NAMALWA (cell line): ENCODE results near the gene SULT1C4.

ENCODE experiments used
- DNase-seq: peaks from one replicate; pipeline ENCODE4 v3.0.0-alpha.2; 2015; ENCODE audit warnings: low spot score

Gene SULT1C4

DNA sequence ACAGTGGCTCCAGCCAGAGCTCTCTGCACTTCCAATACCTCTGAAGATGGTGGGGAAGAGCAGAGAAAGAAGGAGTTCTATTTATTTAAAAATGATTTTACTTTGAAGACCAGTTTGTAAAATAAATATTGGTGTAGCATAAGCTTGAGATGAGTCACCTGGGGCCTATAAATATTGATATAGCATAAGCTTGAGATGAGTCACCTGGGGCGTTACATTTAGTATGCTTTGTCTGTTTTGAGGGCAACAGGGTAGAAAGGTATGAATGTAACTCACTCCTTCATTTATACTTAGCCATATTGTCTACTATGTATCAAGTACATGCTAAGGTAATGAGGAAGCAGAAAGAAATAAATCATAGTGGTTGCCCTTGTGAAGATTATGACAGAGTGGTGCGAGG lies 7.7 kb upstream of the SULT1C4 start:
- no peak for DNase-seq

DNA sequence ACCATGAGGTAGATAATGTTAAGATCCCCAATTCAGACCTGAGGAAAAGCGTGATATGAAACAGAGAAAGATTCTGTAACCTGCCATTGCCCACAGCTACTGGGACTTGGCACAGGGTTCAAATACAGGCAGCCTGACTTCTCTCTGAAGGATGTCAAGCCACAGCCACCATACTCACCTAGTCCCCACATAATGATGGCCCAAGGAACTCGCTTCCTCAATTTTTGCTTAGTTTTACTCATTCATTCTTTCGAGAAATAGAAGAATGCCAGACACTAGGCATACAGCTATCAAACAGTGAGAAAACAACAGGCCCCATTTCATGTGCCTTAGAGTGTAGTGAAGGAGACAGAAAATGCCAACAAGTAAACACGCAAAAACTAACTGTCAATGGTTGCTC lies 980 bp upstream of the SULT1C4 start:
- DNase-seq, result no peak

DNA sequence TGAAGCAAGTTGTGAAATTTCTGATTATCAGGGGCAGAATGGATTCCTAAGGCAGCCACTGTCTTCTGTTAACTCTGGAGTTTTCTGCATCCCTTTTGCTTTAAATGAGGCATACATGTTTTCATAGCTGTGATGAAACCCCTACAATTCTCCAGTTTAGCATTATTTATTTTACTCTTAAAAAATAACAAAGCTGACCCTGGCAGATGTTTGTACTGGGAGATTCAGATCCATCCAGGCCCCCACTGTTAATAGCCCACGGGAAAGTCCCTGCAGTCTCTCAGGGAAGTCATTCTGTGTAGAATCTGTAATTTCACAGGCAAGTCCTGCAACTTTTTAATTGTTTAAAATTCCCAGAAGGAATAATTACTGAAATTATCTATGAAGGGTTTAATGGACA lies 353 bp upstream of the SULT1C4 start:
- no peak for DNase-seq

DNA sequence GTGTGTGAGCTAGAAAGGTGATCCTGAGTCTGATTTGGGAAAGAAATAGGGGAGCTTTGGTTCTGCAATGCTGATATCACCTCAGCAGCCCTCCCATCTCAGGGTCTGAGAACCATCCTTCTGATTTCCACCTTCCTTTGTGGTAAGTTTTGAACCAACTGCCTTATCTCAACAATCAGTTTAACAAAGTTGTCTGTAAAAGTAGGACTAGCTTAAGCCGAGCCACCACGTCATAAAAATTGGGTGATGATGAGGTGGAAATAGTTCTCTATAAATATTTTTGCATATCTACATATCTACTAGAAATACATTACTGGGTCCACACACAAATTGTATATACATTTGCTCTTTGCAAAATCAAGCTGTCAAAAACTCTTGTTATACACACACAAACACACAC lies 1.1 kb downstream of the SULT1C4 start:
- no peak for DNase-seq

DNA sequence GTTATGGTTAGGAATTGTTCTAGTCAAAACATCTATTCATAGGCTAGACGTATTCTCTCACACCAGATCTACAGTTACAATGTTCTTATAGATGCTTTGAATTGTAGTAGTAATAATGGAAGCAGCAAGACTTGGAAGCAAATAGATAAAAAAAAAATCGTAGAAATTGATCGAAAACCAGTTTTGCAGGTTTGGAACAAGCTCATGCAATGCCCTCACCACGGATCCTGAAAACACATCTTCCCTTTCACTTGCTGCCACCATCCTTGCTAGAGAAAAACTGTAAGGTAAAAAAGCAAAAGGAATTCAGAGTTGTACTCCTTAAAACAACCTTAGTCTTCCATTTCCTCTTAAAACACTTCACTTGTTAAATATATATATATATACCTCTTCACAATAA lies 4.4 kb downstream of the SULT1C4 start:
- DNase-seq, result no peak

DNA sequence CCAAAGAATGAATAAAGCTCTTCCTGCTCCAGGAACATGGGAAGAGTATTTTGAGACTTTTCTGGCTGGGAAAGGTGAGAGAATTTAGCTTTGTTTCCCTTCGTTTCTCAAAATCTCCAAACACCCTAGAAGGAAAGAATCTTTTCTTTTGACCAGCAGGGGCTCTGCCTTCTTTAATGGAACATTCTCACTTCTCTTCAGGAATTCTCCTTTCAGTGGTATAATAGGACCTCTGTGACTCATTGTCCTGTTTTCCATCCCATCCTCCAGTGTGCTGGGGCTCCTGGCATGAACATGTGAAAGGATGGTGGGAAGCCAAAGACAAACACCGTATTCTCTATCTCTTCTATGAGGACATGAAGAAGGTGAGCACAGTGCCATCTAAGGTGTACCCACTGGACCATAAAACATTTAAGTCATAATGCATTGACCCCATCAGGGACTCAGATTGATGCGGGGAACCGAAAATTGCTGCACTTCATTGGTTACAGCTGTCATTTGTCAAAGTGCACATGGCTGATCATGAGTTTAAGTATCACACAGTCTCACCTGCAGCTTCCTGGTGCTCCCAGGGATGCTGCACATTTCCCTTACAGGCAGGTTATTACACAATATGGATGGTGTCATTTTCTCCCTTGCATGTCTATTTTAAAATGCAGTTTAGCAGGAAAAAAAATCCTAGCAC lies 5.5 kb downstream of the SULT1C4 start:
- DNase-seq, result peak; percentile 8

DNA sequence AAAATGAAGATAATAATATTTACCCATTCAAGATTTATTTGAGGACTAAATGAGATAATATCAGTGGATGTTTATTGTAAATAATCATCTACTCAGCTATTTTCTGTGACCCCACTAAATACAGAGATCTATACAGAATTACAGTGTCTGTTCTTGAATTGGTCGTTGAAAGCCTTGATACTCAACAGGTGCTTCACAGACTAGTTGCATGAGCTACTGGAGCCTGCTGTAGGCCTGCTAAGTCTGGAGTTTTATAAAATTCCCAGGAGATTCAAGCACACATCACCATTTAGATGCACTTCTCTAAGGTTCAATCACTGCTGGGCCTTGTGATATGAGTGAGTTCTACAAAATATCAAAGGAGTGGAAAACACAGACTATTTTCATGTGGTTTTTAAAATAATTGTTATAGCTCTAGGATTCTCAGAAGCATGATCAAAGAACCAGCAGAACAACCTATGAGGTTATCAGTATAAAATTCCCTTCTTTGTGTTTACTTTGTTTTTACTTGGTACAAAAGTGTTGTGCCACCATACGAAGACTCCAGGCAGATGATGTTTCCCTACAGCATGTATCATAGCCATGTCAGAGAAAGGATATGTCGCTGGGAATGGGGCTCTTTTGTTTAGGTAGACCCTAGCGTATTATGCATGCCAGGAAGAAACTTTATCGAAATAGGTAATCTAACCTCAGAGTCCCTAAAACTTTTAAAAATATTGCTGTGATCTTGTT lies 7.1 kb downstream of the SULT1C4 start:
- no peak for DNase-seq

DNA sequence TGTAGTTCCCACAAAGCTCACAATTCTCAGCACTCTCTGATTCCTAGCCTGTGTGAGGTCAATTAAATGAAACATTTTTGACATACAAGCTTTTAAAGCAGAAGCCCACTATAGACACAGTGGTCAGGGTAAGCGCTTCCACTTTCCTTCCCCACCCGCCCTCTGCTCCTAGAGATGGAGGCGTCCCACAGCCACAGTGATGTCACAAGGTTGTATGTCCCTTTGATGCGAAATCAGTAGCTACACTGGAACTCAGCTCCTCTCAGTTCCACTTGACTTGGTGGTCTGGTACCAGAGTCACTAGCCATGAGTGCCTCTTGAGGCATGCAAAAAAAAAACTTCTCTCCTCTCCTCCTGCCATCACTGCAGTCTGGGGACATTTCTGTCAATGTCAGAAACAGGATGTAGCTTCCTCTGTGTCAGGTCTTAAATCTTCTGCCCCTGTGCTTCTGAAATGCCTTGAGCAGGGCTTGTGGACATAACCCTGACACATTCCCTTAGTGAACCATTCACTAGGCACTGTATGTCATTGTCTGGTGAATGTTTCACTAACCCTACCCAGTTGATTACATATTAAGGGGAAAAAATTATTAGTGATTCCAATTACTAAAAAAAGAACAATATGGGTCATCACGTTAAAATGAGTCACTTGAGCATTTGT lies 7.8 kb downstream of the SULT1C4 start:
- DNase-seq, result no peak

DNA sequence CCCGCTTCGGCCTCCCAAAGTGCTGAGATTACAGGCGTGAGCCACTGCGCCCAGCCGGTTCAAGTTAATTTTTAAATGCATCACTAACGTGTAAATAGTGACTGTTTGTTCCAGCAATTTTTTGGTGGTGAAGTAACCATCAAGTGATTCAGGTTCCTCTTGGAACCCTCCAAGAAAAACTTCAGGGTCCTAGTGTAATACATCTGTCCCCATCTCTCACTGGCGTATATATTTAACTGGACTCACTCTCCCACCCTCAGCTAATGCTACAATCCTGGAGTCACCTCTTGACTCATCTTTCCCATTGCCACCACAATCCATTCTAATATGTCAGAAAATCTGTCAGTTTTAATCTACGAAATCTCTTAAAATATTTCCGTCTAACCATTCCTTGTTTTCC lies 10.3 kb downstream of the SULT1C4 start:
- DNase-seq, result no peak

DNA sequence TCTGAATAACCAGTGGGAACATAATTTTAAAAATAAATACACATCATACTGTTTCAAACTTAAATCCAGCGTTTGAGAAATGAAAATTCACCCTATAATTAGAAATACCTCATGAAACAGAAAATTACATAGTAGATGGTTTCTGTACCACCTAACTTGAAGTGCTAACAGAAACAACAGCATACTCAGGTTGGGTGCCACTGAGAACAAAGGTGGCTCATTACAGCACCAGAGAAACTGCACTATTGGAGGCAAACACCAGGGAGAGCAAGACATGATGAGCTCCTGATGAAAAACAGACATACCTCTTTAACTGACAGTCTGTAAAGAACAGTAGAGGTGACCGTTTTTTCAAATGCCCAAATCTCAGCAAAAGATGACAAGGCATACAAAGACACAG lies 12.6 kb downstream of the SULT1C4 start:
- no peak for DNase-seq

DNA sequence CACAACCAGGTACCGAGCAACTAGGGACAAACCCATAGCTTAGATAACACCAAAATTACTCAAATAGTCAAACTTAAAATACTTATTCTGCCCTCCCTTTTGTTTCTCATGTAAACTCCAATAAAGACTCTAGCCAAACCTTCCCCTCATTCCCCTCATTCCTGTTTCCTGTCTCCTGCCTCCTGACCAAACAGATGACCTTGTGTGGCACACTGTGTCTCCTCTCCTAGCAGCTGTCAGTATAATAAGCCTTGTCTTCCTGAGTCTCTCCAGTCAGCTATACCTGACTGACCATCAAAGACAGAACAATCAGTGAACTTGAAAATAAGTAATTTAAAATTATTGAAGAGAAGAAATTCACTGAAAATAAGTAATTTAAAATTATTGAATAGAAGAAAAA lies 14.3 kb downstream of the SULT1C4 start:
- DNase-seq, result no peak

DNA sequence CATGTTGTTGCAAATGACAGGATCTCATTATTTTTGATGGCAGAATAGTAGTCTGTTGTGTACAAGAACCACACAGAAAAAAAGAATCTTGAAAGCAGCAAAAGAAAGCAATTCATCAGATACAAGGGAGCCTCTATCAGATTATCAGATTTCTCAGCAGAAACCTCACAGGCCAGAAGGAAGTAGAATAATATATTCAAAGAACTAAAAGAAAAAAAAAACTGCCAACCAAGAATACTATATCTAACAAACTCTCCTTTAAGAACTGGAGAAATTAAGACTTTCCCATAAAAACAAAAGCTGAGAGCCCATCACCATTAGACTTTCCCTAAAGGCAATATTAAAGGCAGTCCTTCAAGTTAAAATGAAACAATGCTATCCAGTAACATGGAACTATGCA lies 15.4 kb downstream of the SULT1C4 start:
- DNase-seq, result no peak

DNA sequence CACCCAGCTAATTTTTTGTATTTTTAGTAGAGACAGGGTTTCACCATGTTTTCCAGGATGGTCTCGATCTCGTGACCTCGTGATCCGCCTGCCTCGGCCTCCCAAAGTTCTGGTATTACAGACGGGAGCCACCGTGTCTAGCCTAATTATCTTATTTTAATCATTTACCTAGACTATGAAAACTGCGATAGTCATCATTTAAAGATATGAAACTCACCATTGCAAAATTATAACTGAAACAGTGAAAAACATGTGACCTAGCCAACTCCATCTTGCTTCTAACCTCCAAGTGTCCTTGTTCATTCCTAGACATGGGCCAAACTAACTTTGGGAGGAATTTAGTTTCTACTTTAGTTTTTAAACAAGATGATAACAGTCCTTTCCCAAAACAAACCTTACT lies 17.4 kb downstream of the SULT1C4 start:
- DNase-seq, result no peak

DNA sequence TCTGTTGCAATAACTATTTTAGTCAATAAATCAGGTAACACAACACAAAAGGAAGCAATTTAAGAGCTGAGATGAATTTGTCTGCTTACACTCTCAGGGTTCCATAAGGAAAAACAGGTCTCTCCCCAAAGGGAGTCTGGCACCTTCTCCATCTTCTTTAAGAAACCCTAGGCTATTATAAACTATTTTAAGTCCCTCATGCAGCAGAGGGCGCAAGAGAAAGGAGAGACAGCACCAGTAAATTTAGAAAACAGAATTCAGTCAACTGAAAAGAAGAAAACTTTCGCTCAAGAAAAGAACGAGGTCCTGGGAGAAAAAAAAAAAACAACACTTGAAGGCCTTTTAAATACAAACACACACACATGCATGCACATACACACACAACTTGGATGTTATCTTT lies 19.1 kb downstream of the SULT1C4 start:
- DNase-seq, result peak; percentile 50

DNA sequence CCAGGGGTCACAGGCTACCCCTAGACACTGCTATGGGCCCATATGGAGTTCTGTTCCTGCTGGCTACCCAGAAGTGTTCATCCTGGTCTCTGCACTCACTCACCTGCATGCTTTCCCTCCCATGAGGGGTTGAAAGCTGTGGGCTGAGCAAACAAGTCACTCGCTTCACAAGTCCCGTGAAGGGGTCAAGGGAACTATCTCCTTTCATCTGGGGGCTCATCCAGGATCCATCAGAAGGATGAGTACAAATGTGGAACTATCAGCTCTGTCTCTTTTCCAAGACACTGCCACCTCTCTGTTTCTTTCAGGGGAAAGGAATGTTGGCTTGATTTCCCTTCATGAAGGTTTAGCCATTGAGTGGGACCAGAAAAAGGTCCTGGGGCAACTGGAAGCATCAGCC lies 21.7 kb downstream of the SULT1C4 start:
- no peak for DNase-seq

DNA sequence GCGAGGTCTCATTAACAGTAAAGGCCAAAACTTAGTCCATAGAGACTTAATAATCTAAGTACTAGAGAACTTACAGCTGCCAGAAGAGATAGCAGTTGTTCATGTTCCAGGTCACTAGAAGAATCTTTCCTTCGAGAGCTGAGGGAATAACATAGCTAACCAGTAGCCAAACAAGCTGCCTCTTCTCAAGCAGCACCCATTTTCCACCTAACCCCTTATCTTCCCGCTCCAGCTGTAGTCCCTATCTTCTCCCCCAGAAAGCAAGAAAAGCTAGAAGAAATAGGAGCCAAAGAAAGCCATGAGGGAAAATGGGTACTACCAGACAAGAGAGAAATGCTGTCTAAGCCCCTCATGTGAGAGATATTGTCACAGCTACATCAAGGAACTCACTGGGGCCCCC lies 24.0 kb downstream of the SULT1C4 start:
- DNase-seq, result no peak

DNA sequence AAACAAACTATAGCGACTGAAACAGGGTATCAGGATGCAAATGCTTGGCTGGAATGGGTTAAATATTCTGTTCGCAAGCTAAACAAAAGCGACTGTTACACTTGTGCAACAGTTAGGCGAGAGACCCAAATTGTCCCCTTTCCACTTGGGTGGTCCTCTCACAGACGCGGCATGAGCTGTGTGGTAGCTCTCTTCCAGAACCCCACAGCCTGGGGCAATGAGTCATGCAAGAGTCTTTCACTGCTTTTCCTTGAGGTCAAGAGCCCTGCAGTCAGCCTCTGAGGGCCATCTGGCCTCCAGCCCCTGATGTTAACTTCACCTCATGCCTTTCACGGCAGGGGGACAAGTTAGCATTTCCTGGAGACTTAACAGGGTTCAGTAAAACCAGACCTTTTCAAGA lies 25.7 kb downstream of the SULT1C4 start:
- DNase-seq, result no peak

DNA sequence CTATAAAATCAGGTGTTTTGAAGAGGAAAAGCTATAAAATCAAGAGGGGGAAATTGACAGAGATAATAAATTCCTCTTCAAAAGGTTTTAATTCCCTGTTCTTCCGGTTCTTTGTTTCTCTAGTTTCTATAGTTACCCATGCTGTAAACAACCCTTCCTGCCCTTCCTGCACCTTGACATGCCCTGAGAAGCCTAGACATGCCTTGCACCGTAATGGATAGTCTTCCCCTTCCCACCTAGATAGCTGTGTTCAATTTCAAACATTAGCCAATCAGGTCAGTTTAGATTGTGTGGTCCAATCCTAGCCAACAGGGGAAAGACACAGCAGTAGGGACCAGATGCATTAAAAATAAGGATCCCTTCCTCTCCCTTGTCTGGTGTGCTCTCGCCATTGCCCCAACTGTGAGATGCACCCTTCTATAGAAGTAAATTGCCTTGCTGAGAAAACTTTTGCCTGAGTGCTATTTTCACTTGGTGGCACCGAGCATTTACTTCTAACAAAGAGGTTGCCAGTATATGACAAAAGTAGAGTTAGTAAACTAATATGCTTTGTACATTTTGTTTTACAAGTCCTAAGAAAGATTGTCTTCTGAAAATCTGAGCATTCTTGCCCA lies 27.1 kb downstream of the SULT1C4 start:
- DNase-seq, result no peak

DNA sequence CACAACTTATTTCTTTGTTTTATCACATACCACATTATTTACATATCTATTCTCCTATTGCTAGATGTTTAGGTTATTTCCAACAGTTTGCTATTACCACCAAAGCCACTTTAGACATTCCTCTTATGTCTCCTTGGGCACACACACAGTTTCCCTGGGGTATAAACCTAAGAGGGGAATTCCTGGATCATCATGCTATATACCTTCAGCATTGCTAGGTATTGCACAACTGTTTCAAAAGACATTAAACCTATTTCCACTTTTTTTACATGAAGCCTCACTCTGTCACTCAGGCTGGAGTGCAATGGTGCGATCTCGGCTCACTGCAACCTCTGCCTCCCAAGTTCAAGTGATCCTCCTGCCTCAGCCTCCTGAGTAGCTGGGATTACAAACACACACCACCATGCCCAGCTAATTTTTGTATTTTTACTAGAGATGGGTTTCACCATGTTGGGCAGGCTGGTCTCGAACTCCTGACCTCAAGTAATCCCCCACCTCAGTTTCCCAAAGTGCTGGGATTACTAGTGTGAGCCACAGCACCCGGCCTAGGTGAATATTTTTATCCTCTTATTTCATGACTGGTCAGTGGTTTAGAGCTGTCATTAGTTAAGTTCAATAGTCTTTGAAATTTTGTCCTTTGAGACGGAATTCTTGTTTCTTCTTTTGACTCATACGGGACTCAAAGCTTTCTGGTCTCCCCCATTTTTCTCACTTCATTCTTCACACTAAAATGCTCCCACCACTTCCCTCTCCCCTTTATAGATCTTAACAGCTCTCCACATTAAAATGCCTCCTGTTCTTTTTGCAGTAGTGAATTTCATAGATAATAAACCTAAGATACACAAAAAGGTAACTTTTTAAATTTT lies 30.3 kb downstream of the SULT1C4 start:
- DNase-seq, result no peak

DNA sequence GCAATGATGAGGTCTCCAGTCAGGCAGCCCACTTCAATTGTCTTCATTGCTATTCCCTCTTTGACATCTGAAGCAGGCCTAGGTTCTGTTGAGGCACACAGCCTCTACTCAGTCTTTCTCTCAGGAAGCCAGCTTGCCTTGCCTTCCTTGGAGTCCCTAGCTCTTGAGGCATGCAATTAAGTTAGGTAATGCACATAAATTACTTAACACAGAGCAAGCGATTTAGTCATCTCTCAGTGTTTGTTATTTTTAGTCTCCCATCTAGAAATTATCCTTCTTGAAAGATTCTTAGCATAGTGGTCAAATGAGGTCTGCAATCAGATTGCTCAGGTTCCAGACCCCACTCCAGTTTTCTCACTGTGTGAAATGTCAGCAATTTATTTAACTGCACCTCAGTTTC lies 32.0 kb downstream of the SULT1C4 start:
- DNase-seq, result no peak

DNA sequence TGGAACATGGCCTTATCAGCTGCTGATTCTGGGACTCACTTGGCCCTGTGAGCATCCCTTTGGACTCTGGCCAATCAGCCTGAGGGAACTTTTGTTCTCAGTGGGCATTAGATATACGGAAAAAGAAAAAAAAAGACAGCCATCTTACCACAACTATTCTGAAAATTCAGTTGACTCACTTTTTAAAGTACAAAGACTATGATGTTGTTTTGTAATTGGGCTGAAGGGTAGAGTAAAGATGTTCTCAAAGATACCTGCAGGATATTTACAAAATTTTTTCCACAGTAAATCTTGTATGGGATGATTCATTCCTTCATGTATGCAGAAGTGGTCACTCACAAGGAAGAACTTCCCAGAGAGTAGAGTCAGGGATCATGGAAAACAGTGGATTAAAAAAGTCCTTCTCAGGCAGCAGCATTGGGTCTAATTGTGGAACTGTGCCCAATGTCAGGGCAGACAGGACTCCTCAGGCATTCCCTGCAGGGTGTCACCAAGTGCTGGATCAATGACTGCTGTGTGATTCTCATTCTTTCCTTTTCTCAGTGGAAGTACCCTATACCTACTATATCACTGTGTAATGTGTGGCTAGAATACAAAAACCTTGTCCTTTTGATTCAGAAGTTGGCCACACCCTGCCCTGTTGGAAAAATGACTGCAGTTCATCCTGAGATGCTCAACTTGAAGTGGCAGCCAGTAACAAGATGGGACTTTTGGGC lies 35.4 kb downstream of the SULT1C4 start:
- no peak for DNase-seq
